HG03097 (cell line): Measurements from ENCODE around the gene CLEC2D.
A peak's percentile ranks its signal among the peaks of the same experiment; 100 is the strongest.
"Not testable (repeated sequence)": the region's sequence is repeated elsewhere in the genome, so short reads cannot be mapped to it uniquely, and the experiment has no call there.

Source experiments
- ATAC-seq: cut with Tn5 transposase; IDR thresholded peaks from one replicate; pipeline ENCODE4 v1.9.1; 2021; ENCODE audit not compliant: unreplicated experiment, low FRiP score

Gene CLEC2D

DNA sequence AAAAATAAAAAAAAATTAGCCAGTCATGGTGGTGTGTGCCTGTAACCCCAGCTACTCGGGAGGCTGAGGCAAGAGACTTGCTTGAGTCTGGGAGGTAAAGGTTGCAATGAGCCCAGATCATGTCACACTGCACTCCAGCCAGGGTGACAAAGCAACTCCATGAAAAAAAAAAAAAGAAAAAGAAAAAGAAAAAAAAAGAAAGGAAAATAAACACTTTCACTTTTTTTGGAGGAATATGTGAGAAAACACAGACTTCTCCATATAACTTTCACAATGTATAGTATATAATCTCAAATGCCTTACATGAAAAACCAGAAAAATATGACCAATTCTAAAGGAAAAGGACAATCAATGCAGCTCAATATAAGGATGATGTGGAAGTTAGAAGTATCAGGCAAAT, 54.5 kb downstream of the CLEC2D start:
- no peak for ATAC-seq

DNA sequence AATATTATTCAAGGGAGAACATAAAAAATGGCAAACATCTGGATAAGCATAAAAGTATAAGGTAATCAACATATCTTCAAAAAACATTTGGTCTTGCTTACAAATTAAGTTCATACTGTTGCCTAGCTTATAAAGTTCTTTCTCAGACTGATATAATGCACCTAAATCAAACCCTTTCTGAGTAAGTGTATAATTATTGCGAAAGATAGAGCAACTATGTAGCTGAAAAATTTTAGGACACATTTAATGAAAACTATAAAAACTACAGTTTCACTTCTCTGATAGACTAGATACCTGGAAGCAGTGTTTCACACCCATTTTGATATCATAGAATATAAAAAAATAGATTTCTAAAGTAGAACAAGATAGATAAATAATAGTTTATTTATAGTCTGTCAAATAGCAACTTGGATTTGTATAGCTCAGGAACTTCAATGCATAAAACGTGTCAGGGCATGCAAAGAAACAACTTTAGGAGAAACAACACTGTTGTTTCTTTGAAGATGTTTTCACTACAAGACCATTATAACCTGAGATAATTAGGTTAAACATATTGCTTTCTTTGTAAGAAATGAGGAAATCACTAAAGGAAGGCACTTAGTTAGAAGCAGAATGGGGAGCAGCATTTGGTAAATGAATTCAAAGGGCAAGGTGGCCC, 55.8 kb downstream of the CLEC2D start:
- ATAC-seq = no peak

DNA sequence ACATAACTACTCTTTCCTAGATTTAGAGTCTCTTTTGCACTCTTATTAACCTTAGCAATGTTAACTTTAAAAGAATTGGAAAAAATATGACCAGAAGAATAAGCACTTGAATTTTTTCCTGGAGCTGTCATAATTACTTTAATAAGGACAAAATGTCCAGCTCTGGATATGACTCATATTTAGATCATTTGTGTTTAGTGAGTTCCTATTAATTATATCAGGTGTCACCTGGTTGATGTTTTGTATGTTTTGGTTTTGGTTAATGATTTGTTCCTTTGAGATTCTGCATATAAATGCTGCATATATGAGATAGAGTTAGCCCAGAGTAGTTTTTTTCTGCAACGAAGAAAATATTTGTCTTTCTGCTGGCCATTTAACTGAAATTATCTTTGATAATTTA, 58.3 kb downstream of the CLEC2D start:
- ATAC-seq = no peak

DNA sequence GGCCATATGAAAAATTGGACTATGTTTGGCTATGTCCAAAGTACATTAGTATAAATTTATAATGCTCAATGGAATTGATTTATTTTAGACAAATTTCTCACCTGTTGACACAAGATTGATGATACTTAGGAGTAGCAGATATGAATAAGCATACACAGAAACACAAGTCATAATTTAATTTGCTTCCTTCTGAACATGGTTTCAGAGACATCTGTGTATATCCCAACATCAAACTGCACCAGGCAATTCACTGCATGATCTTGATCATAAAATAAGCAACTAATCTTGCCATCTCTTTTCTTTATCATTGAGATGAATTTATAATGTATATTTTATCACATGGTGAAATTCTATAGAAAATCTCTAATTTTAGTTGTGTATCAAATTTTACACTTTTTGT, 59.6 kb downstream of the CLEC2D start:
- ATAC-seq = no peak

DNA sequence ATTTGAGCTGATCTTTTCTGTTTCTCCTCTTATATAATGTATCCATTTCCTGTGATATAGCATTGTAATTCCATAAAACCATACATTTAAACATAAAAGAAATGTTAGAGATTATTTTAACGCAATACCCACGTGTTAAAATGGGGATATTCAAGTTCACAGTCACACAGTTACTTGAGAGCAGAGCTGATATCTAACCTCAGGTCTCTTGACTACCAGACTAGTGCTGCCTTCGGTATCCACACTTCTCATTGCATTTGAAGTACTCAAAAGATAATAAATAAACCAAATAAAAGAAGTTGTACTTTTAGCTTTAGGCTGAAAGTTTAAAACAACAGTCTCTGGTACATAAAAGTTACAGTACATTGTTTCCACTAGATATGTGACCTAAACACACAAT, 60.5 kb downstream of the CLEC2D start:
- ATAC-seq = no peak

DNA sequence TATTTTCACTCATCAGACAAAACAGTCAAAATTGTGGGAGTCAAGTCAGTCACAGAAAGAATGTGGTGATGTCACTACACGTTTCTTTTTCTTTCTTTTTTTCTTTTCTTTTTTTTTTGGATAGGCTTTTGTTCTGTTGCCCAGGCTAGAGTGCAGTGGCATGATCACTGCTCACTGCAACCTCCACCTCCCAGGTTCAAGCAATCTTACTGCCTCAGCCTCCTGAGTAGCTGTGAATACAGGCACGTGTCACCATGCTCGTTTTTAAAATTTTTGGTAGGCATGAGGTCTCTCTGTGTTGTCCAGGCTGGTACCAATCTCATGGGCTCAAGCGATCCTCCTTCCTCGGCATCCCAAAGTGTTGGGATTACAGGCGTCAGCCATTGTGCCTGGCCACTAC, 61.1 kb downstream of the CLEC2D start:
- no peak for ATAC-seq

DNA sequence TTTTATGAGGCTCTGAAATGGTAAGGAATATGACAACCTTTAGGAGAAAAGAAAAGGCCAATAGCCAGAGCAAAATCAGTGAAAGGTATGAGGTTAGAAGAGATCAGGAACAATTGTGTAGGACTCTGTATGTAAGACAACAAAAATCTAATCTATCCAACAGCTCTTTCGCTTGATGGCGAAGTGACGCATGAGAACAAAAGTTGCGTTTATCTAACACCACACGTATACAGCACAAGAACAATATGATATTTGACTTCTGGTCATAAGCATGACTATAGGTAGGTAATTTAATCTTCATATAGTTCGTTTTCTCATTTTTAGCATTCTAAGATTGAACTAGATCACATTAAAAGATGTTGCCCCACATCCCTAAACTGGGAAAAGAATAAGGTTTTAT, 61.9 kb downstream of the CLEC2D start:
- ATAC-seq = no peak

DNA sequence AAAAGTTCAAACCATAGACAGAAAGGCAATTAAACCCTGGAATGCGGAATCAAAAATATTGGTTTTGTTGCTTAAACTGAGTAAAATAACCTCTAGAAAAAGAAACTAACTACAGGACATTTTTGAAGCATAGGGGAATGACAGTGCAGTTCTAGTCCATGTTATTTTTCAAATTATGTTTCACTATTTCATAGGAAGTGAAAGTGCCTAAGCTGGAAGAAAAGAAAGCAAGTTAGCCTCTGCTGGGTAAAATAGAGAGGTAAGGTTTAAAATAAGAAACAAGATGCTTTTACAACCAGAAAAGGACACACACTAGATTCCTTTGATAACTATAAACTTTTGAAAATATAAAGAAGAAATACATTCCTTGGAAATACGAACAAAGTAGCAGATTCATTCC, 62.3 kb downstream of the CLEC2D start:
- peak; percentile 32 for ATAC-seq

DNA sequence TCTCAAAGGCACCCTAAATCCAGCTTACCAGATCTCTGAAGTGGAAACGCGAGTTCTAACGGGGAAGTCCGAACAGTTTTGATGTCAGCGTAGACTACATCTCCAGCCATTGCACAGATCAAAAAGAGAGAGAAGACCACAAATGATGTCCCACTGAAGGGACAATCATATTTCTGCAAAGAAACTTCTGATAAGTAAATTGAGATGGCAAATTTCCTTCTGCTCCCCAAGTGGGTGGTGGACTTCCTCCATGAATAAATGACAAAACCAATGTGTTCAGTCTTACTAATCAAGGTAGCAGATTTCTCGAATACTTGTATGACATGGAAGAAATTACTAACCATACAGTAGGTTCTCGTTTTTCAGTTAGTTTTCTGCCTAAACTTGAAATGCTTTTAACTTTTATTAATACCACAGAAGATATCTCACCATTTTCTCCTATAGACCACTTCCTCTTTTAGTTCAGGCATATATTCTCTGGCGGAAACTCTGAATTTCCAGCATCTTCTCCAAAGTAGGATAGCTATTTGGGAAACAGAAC, 63.5 kb downstream of the CLEC2D start, which contains the start of gene CLECL1:
Gene CLECL1 (minus strand): TSS at position 177 of the 541 bp plus-strand sequence.
- no peak for ATAC-seq

DNA sequence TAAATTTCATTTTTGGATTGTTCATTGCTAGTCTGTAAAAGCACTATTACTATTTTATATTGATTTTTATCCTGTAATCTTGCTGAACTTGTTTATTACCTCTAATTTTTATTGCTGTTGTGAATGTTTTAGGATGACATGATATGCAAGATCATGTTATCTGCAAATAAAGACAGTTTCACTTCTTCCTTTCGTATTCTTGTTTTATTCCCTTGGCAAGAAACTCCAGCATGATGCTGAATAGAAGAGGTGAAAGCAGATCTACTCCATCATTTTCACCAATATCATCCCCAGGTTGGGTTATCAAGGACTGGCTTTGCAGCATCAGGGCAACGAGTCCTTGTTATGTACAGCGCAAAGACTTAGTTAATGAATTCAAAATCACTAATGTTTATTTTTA, 66.1 kb downstream of the CLEC2D start:
- no peak for ATAC-seq

DNA sequence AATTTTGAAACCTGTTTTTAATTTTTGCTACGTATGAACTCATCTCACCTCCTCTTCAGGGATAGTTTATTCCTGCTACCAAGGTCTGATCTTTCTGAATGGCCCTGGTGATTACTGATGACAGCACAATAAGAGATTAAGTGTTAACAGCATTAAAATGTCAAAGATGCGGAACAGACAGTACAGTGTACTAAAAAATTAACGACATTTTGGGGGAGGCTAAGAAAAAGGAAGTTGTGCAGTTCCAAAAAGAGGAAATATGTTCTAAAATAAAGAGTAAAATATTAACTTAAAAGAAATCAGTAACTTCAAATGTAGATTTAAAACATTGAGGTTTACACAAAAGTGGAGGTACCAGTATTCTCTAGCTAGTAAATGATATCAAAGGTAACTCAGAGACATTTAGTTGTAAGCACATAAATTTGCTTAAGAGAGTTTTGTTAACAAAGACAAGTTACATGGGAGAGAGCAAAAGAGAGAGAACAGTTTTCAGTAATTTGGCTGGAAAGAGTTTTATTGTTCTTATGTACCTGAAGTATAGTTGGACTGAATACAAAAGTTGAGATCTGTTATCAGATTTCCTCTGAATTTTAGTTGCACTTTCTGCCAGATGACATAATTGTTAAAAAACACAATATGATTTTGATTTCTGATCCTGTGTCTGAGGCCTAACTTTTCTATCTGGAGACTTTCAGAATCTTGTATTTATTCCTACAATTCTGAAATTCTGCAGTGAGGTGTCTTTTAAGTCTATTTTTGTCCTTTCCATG, 67.6 kb downstream of the CLEC2D start:
- ATAC-seq = no peak

DNA sequence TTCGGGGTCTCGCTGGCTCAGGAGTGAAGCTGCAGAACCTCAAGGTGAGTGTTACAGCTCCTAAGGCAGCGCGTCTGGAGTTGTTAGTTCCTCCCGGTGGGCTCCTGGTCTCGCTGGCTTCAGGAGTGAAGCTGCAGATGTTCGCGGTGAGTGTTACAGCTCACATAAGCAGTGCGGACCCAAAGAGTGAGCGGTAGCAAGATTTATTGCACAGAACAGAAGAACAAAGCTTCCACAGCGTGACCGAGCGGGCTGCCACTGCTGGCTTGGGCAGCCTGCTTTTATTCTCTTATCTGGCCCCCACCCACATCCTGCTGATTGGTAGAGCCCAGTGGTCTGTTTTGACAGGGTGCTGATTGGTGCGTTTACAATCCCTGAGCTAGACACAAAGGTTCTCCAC, 69.4 kb downstream of the CLEC2D start:
- ATAC-seq = not testable (repeated sequence)

DNA sequence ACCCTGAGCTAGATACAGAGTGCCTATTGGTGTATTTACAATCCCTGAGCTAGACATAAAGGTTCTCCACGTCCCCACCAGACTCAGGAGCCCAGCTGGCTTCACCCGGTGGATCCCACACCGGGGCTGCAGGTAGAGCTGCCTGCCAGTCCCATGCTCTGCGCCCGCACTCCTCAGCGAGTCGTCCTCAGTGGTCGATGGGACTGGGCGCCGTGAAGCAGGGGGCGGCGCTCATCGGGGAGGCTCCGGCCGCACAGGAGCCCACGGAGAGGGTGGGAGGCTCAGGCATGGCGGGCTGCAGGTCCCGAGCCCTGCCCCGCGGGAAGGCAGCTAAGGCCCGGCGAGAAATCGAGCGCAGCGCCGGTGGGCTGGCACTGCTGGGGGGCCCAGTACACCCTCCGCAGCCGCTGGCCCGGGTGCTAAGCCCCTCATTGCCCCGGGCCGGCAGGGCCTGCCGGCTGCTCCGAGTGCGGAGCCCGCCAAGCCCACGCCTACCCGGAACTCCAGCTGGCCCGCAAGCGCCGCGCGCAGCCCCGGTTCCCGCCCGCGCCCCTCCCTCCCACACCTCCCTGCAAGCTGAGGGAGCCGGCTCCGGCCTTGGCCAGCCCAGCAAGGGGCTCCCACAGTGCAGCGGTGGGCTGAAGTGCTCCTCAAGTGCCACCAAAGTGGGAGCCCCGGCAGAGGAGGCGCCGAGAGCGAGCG, 70.0 kb downstream of the CLEC2D start:
- ATAC-seq = not testable (repeated sequence)

DNA sequence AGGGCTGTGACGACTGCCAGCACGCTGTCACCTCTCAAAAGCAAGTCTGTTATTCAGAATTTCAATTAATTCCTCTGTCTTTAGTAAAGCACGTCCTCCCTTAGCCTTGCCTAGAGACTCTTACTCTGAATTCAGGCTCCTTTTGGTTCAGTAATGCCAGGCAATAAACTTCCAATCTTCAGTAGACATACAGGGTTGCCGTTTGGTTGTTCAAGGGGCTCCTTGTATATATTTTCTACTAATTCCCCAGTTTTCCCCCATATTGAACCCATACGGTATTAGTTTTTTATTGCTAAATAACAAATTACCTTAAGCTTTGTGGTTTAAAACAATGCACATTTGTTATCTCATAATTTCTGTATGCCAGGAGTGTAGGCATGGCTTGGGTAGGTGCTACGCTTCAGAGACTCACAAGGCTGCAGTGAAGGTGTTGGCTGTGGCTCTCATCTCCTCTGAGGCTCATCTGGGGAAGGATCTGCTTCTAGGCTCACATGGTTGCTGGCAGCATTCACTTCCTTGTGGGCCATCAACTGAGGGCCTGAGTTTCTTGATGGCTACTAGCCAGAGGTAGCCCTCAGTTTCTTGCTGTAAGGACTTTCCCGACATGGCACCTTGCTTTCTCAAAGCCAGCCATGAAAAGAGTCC, 70.7 kb downstream of the CLEC2D start:
- no peak for ATAC-seq

DNA sequence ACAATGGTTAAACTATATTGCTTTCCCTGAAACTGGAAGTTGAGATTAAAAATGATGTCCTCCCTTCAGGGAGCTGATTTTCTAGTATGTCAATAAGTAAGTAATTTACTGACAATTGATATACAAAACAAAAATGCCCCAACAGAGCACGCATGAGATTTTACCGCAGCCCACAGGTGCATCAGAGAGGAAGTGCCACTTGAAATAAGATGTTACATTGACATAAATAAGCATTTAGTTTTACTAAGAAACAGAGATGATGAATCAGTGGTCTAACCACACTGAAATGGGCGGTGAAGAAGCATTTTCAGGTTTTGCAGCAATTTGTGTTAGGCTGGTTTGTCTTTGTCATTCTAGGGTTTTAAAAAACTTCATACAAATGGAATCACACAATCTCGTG, 72.2 kb downstream of the CLEC2D start:
- ATAC-seq = peak; percentile 64

DNA sequence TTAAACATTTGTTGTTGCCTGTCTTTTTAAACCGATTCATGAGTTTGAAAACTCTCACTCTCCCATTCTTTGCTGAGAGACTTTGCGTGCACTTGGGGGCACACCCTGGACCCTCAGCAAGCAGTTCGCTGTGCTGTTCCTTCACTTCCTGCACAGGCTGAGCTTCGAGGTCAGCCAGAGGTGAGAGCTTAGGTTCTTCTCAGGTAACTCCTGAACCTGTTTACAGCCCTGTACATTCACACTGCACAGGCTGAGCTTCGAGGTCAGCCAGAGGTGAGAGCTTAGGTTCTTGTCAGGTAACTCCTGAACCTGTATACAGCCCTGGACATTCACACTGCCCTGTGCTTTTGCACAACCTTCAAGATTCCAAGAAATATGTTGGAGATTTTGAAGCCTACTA, 73.1 kb downstream of the CLEC2D start:
- ATAC-seq = no peak

DNA sequence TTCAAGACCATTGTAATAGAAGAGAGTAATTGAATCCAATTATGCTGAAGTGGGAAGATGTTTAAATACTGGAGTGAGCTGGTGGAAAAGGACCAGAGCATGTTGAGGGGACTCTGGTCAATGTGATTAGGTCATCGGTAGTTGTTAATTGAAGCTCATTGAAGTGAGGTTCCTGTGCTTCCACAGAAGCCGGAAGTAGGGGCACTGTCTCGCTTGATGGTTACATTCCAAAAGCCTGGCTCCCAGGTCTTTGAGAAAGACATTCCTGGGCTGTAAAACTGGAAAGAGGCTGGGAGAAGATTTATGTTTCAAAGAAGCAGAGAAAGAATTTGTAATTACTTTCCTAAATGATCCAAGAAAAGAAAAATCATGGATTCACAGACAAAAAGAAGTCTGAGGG, 75.7 kb downstream of the CLEC2D start:
- ATAC-seq = no peak
